Skin epidermis (tissue), 12 donors: ENCODE data around the gene NFATC1.

Experiments used
- H3K27ac ChIP-seq, 21 experiments: fragments of 200-600 bp; sonication (generic) in 11 of 21; one replicate each; pipeline ENCODE4 v1.5.0; 2020; ENCODE audit warnings: mild to moderate bottlenecking in 3 of 21, inconsistent platforms in 2 of 21, moderate library complexity in 2 of 21
- H3K4me3 ChIP-seq, 7 experiments: fragments of 200-600 bp; sonication (generic) in 2 of 7; one replicate each; pipeline ENCODE4 v1.5.0; 2020; ENCODE audit warnings: inconsistent platforms in 2 of 7, mild to moderate bottlenecking in 2 of 7, moderate library complexity in 1 of 7

The NFATC1 gene

GRCh38 chr18:79450289-79451080 lies 54.8 kb downstream of the NFATC1 start:
- H3K27ac ChIP-seq: no peak overlapping the region
- H3K4me3 ChIP-seq: no peak overlapping the region

- Histone ChIP-seq H3K4me3 (no peak overlapping the region), H3K27ac (peak overlapping the region in 1 of 21 experiments; percentile 64)
Observed at GRCh38 chr18:79451237-79452125, 55.8 kb downstream of the NFATC1 start.

DNA sequence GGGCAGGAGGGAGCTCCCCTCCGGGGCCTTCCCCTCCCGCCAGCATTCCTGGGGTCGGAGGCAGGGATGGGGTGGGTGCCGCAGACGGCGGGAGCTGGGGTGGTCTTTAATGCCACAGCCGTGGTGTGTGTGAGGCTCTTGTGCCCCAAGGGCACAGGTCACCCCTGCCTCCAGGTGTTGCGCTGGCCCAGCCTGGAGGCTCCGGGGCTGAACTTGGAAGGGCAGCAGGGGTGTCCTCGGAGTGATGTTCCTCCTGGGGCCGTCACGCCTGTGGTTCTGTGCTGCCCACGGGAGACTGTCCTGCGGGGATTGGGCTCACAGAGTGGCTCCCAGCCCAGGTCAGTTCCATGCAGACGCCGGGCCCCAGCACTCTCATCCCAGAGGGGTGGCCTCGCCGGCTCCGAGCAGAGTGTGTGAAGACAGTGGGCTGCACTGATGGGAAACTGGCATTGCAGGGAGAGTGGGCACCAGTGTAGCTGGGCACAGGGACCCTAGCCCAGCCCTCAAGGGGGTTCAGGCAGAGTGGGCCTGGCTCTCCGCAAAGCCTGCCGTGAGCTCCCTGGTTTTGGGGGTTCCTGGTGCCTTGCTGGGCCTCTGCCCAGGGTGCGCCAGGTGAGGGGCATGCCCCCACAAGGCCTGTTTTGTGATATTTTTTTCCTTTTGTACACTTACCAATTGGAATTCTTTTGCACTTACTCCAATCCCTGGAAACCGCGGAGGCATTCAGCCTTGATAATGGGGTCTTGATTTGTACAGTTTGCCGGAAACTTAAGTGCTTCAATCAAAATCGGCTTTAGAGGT lies 56.7 kb downstream of the NFATC1 start:
- peak overlapping the region in 1 of 21 experiments; percentile 64 for H3K27ac ChIP-seq
- H3K4me3 ChIP-seq: no peak overlapping the region

DNA sequence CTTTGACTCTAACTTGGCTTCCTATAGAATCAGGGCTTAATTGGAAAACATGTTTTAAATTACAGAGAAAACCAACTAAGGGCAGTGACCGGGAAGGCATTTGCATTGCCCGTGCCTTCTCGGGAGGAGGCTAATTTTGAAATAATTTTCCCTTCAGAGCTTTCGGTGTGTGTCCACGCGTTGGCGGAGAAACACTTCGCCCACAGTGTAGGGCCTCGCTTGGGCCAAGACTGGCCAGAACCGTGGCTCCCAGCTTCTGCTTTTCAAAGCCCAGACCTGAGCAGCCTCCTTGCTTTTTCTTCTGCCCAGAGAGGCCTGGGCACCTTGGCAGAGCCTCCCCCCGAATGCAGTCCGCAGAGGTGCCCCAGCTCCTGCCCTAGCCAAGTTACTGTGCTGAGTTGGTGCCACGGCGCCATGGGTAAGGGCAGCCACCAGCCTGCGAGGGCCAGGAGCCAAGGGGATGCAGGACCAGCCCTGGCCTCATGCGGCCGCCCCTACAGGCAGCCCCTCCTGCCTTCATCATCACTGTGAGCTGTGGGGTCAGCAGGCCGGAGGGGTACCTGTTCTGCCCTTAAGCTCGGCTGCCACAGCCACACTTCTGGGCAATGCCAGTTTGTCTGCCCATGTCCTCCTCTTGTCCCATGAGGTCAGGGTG lies 57.4 kb downstream of the NFATC1 start:
- H3K27ac ChIP-seq: peak overlapping the region in 2 of 21 experiments; percentile 17 to 64
- no peak overlapping the region for H3K4me3 ChIP-seq

GRCh38 chr18:79453816-79454735 lies 58.3 kb downstream of the NFATC1 start:
- H3K27ac ChIP-seq: peak overlapping the region in 3 of 21 experiments; percentile 17 to 45 (median 41)
- no peak overlapping the region for H3K4me3 ChIP-seq

DNA sequence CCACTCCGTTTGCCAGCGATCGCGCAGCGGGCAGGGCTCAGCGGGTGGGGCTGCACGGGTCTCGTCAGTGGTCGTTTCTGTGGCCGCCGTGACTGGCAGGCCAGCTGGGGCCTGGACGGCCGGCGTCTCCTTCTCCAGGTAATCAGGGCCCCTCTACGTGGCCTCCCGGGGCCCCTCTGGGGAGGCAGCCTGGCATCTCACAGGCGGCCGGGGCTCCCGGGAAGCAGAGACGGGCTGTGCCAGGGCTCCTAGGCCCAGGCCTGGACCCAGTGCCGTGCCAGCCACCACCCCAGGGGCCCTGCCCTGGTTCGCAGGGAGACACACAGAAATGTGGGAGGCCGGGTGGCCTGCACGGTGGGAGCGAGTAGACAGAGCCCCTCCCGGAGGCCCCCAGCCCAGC lies 59.5 kb downstream of the NFATC1 start:
- Histone ChIP-seq H3K27ac (peak overlapping the region in 1 of 21 experiments; percentile 23), H3K4me3 (no peak overlapping the region)

DNA sequence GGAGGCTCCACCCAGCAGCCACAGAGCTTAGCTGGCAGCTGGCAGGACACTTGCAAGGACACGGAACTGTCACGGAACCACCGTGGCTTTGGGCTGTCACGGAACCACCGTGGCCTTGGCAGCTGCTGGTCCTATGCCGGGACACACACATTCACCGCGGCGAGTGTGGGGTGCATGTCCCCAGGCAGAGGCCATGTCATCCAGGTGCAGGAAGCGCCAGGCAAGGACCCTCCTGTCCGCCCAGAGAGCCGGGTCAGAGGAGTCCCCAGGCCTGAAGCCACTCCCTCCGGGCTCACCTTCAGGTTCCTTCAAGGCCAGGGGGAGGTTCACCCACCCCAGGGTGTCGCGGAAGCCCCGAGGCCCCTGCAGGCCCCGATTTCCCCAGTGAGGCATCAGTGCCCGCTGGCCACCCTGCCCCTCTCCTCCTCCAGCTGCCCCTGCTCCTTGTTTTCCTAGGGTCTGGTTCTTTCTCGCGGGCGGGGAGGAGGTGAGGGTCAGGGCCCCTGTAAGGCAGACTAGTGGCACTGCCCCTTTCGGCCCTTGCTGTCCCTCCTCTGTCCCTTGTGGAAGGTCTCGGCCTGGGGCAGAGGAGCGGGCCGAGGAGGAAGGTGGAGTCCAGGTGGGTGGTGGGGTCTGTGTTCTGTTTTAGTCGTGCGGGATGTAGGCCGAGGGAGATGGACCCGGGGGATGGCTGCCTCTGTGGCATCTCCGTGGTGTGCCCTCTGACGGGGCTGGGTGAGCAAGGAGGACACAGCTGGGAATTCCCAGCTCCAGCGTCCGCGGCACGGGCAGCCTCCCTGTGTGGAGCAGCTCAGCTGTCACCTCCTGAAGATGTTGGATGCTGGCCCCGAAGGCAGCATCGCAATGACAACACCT lies 60.6 kb downstream of the NFATC1 start:
- no peak overlapping the region for H3K4me3 ChIP-seq

DNA sequence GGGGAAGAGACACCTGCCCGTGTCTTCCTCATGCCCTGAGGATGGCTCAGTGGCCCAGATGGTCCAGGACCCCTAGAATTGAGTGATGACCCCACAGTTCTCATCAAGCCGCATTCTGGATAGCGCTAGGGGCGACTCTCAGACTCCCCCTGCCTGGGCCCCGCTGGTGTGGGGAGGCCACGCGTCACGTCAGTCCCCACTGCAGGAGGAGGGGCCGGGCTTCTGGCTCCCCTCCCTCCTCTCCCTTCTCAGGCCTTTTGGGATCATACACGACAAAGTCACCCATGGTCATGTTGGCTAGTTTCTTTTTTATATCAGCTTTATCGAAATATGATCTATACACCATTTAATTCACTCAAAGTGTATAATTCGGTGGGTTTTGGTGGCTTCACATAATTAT lies 61.5 kb downstream of the NFATC1 start:
- Histone ChIP-seq H3K4me3 (no peak overlapping the region), H3K27ac (no peak overlapping the region)

More for the DNA sequence above, 60.6 kb downstream of the NFATC1 start:
- peak overlapping the region in 1 of 21 experiments; percentile 23 for H3K27ac ChIP-seq

DNA sequence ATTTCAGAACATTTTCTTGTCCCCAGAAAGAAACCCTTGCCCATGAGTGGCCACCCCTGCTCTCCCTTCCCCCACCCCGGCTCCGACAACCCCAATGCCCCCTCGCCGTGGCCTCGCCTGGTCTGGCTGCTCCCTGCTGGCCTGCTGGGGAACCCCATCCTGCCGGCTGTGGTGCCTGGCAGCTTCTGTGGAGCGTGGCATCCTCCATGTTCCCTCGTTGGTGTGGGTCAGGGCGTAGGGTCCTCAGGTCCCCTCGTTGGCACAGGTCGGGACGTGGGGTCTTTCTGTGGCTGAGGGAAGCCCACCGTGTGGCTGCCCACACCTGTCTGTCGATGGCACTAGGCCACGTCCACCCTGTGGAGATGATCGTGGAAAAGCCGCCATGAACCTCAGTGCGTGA lies 61.9 kb downstream of the NFATC1 start:
- Histone ChIP-seq H3K27ac (peak overlapping the region in 7 of 21 experiments; percentile 34 to 86 (median 66)), H3K4me3 (no peak overlapping the region)

DNA sequence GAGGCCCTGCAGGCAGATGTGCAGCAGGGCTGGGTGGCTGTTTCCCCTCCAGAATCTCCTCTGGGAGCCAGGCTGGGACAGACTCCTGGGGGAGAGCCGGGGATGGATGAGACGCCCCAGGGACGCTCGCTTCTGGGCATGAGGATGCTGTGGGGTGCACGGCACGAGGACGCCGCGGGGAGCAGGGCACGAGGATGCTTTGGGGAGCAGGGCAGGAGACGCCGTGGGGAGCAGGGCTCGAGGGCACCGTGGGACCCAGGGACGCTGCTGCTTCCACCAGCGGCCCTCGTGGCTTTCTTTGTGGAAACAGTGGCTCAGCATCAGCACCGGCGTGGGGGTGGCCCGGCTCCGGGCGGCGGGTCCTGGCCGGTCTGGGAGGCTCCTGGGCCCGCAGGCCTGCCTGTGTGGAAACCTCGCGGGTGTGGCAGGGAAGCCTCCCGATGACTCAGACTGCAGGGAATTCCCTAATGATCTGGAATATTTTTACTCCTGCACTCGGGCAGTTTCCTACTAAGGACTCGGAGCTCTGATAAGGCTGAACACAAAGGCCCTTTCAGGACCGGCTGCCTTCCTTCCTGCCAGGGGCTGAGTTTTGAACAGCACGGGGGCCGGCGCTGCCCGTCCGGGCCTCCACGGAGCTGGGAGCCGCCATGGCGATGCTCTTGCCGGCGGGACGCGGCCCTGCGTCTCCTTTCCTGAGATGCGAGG lies 62.6 kb downstream of the NFATC1 start:
- H3K27ac ChIP-seq: peak overlapping the region in 16 of 21 experiments; percentile 8 to 86 (median 66)
- no peak overlapping the region for H3K4me3 ChIP-seq

DNA sequence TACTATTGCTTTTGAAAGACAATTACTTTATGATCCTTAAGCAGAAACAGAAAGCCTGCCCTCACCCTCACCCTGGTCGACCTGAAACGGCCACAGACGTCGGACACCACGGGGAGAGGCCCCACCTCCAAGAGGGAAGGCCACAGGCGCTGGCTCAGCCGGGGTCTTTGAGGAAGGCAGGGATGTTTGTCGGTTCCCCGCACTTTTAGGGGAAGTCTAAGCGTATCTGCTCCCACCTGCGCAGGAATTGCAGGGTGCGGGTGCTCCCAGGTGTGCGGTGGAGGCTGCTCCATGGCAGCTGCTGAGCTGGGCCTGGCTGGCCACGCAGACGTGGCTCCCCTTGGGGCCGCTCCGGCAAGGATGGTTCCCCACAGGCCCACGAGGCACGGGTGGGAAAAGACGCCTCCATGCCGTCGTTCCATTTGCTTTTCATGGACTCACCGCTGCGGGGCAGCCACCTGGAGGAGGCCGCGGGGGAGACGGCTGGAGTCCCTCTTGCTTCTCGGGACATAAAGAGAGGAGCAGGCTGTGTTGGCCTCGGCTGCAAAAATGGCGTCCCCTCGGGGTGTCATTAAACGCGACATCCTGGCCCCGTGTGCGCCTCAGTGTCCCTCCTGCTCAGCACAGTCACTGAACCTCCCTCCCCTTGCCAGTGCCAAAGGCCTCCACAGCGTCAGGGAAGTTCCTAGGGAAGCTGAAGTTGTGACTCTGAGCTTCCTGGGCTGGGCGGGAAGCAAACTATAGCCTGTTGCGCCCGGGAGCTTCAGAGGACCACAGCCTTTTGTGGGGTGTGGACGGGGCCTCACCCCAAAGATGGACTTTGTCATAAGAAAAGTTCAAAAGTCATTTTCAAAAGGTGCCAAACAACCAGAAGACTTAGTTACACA lies 63.4 kb downstream of the NFATC1 start:
- Histone ChIP-seq H3K27ac (peak overlapping the region in 17 of 21 experiments; percentile 8 to 86 (median 66)), H3K4me3 (no peak overlapping the region)

GRCh38 chr18:79459946-79460480 lies 64.3 kb downstream of the NFATC1 start:
- Histone ChIP-seq H3K4me3 (no peak overlapping the region), H3K27ac (peak overlapping the region in 6 of 21 experiments; percentile 10 to 84 (median 62))

DNA sequence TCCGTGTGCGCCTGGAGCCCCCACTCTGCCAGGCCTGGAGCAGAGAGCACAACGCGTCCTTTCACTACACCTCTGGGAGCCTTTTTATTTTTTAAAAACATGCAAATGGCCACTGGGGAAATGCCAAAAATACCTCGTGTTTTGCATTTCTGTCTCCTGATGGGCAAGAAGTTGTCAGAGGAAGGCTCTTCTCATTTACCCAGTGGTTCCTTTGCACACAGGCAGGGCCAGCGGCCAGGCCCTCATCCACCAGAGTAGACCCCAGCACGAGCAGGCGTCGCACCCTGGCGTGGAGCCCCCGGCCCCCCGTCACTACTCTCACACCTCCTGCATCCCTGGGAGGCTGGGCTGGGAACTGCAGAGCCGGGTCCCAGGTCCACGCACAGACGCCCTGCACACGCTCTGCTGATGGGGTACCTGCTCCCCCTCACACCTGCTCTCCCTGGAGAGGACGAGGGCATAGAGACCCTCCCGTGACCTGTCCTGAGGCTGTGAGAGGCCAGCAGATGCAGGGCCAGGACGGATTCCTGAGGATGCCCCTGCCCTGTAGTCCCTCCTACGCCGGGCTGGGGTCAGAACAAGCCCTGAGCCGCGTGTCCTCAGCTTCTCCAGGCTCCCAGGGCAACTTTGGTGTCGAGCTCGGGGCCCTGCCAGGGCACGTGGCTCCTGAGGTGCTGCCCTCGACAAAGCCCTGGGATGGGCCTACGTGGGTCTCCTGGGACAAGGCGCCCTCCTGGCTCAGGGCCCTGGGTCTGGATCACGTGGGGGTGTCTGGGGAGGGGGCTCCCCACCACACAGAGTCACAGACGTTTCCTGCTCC lies 65.0 kb downstream of the NFATC1 start:
- H3K27ac ChIP-seq: peak overlapping the region in 5 of 21 experiments; percentile 18 to 73 (median 59)
- no peak overlapping the region for H3K4me3 ChIP-seq

- H3K27ac ChIP-seq: no peak overlapping the region
- no peak overlapping the region for H3K4me3 ChIP-seq
Observed at GRCh38 chr18:79461627-79462026, 65.9 kb downstream of the NFATC1 start.
